ENCODE measurements around the gene KCNH1.

DNA sequence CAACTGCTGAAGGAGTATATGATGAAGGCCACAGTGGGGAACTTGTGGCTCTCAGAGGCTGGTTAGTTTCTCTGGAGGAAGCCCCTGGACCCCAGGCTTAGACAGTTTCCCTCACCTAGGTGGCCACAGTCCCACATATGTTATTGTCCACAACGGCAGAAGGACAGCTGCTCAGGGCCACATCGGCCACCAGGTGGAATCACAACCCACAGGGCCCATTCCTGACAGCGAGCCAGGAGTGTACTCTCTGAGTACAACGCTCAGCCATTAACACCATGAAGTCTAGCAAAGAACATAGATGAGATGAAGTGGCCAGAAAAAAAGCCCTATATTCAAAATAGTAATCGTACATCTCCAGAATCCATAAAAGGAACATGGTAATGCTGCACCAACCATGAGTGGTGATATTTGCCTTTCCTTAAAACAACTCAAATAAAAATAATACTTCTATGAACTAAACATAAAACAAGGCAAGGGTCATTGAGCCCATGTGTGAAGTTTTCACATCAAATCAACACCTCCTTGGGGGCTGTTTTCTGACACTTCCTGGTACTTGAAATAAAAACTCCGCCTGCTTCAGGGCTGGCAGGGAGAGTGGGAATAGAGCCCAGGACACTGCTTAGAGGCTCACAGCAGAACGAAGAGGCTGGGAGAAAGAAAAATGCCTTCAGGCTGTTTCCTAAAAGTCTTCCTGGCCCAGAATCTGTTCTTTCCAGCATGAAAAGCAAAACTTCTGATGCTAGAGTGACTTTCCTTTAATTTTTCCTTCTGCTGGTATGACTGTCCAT, 421.9 kb downstream of the KCNH1 start:
- TF ChIP-seq, protein P1, sequence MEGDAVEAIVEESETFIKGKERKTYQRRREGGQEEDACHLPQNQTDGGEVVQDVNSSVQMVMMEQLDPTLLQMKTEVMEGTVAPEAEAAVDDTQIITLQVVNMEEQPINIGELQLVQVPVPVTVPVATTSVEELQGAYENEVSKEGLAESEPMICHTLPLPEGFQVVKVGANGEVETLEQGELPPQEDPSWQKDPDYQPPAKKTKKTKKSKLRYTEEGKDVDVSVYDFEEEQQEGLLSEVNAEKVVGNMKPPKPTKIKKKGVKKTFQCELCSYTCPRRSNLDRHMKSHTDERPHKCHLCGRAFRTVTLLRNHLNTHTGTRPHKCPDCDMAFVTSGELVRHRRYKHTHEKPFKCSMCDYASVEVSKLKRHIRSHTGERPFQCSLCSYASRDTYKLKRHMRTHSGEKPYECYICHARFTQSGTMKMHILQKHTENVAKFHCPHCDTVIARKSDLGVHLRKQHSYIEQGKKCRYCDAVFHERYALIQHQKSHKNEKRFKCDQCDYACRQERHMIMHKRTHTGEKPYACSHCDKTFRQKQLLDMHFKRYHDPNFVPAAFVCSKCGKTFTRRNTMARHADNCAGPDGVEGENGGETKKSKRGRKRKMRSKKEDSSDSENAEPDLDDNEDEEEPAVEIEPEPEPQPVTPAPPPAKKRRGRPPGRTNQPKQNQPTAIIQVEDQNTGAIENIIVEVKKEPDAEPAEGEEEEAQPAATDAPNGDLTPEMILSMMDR (IDR thresholded peaks at IDR 0.05; ENCODE audit: low read depth, low read length), result no peak
- TF ChIP-seq EZH2phosphoT487 (IDR thresholded peaks at IDR 0.05; ENCODE audit: low read depth), result no peak

Data from OCI-LY3 (cell line).